ENCODE results near the gene TRIP10.
"Not testable (repeated sequence)": the region's sequence is repeated elsewhere in the genome, so short reads cannot be mapped to it uniquely, and the experiment has no call there.

TRIP10 gene

GRCh38 chr19:6743066-6743465 is 3.6 kb downstream of the TRIP10 start:
- DNase-seq (ENCODE audit: low spot score) = no peak

- DNase-seq (ENCODE audit: low spot score) = no peak
Observed at GRCh38 chr19:6743714-6744380, 4.4 kb downstream of the TRIP10 start.

GRCh38 chr19:6744381-6745301 is 5.2 kb downstream of the TRIP10 start:
- DNase-seq (ENCODE audit: low spot score) = no peak

- no peak for DNase-seq (ENCODE audit: low spot score)
Observed at GRCh38 chr19:6745965-6746364, 6.5 kb downstream of the TRIP10 start.

- not testable (repeated sequence) for DNase-seq (ENCODE audit: low spot score)
Observed at GRCh38 chr19:6748543-6748942, 9.1 kb downstream of the TRIP10 start.

GRCh38 chr19:6750062-6750461 is 10.6 kb downstream of the TRIP10 start:
- DNase-seq (ENCODE audit: low spot score) = no peak

GRCh38 chr19:6751189-6751588 is 11.7 kb downstream of the TRIP10 start:
- no peak for DNase-seq (ENCODE audit: low spot score)

GRCh38 chr19:6752256-6753177 is 13.0 kb downstream of the TRIP10 start:
- DNase-seq (ENCODE audit: low spot score) = no peak

GRCh38 chr19:6753178-6754031 is 13.9 kb downstream of the TRIP10 start:
- DNase-seq (ENCODE audit: low spot score) = peak; percentile 93

GRCh38 chr19:6754136-6754535 is 14.7 kb downstream of the TRIP10 start:
- DNase-seq (ENCODE audit: low spot score) = no peak

- DNase-seq (ENCODE audit: low spot score) = no peak
Observed at GRCh38 chr19:6754653-6755463, 15.4 kb downstream of the TRIP10 start.

- DNase-seq (ENCODE audit: low spot score) = no peak
Observed at GRCh38 chr19:6760606-6761005, 21.1 kb downstream of the TRIP10 start.

- DNase-seq (ENCODE audit: low spot score) = peak; percentile 92
Observed at GRCh38 chr19:6761053-6761676, 21.7 kb downstream of the TRIP10 start.

- not testable (repeated sequence) for DNase-seq (ENCODE audit: low spot score)
Observed at GRCh38 chr19:6762253-6762797, 22.8 kb downstream of the TRIP10 start.

GRCh38 chr19:6765738-6766356 is 26.4 kb downstream of the TRIP10 start:
- no peak for DNase-seq (ENCODE audit: low spot score)

GRCh38 chr19:6766357-6767080 is 27.0 kb downstream of the TRIP10 start:
- DNase-seq (ENCODE audit: low spot score) = no peak

GRCh38 chr19:6767081-6767356 is 27.5 kb downstream of the TRIP10 start:
- DNase-seq (ENCODE audit: low spot score) = peak; percentile 51

- DNase-seq (ENCODE audit: low spot score) = peak; percentile 97
Observed at GRCh38 chr19:6767357-6768235, 28.1 kb downstream of the TRIP10 start, which contains the start of gene SH2D3A. SH2D3A (minus strand) TSS chr19:6767435; CDS start chr19:6763748, 3,687 bp downstream.
